ENCODE data around the gene MTHFD1. TPM values are rescaled to one million over a fixed set of nuclear protein-coding genes. Genes with fewer than 3 reads are reported as not detected.

The MTHFD1 gene
- total RNA-seq, 8 experiments from 2014 or later: 13.5 to 132 (median 38.5) TPM

DNA sequence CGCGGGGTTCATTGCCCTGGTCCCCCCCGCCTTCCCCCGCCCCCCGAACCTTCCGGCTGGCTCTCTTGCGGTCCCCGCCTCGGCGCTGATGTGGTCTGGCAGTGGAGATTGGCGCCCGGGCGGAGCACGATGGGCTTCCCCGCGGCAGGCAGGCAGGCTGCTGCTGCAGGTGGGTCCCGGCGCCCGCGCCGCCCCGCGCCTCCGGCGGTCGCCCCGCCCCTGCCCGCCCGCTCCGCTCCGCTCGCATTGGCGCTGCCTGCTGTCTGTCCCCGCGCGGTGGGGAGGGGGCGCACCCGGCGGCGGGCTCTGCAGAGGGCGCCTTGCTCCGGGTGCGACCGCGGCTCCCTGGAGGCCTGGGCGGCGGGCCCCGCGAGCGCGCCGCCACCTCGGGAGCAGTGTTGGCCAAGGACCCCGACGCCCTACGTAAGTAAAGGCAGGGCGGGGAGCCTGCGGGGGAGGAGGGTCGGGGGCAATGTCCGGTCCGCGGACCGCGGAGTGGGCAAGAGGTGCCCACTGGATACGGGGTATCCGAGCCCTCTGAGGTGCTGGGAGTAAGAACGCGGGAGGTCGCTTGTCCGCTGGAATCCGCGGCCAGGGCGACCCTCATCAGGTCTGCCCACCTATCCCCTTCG is 77.2 kb downstream of the MTHFD1 start, which contains the start of gene AKAP5:
AKAP5 (plus strand) TSS at position 309 of the 632 bp plus-strand sequence. CDS start 2,896 bp downstream, outside the sequence.
- peak within 1 kb of the TSS; percentile 51 to 90 (median 79) for H3K4me3 ChIP-seq

DNA sequence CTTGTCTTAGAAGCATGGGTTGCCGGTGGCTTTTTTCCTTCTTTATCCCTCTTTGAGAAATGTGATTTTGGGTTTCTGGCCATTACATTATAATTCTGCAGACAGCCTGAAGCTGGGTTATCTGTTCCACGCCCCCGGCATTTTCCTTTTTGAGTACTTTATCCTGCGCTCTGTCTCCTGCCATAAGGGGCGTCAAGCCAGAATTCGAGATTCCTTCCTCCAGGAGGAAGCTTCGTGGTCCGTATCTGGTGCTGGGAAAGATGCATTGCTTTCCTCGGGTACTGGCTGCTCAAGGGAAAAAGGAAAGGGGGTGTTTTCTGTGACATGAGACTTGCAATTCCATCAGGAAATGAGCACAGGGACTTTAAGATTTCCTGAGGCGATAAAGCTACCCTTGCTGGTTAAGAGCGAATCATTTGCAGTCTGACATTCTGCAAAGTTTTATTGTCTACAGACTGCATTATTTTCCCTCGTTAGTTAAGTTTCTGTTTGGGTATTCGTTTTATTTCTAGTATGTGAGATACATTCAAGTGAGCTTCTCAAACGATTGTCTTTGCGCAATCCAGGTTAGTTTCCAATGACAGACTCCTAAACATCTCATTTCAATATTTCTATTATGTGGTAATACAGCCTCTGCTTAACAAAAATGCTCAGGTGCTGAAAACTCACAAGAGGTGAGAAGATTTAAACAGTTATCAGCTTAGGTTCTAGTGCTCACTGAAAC is 77.8 kb downstream of the MTHFD1 start:
- in situ Hi-C loops (cut with MboI; ENCODE audit: low pct_unique_long_range_greater_than_20kb in 2 of 9, low sequenced_read_pairs in 9 of 9, unreplicated experiment in 9 of 9): no loop called here
- ATAC-seq (replicated peaks in 6 of 8): peak; percentile 19 to 65 (median 37)
- WGBS, 10 experiments: 5 to 42% (median 21%) methylated on average over 1 to 14 of the region's 15 CpGs
- H3K27ac ChIP-seq: no peak overlapping the region
- peak overlapping the region; percentile 51 to 90 (median 79) for H3K4me3 ChIP-seq
- H3K4me1 ChIP-seq (replicated peaks in 1 of 2): peaks cover 5 to 7% of the 10 kb centered on the region in 2 donors

More for the DNA sequence above, 77.2 kb downstream of the MTHFD1 start, which contains the start of gene AKAP5:
- Histone ChIP-seq H3K4me1 (replicated peaks in 1 of 2) (peaks cover 5 to 7% of the 10 kb centered on the region in 2 donors), H3K27ac (peak within 1 kb of the TSS in 1 of 2 donors; percentile 5)
- peak; percentile 73 to 98 (median 98) for ATAC-seq (replicated peaks in 6 of 8)
- 0 to 17% (median 0%) methylated on average over 1 to 7 of the region's 74 CpGs; no CpG with 5 or more reads in 6 of the 10 experiments for WGBS, 10 experiments
- in situ Hi-C loops (cut with MboI; ENCODE audit: low pct_unique_long_range_greater_than_20kb in 2 of 9, low sequenced_read_pairs in 9 of 9, unreplicated experiment in 9 of 9): no loop called here

DNA sequence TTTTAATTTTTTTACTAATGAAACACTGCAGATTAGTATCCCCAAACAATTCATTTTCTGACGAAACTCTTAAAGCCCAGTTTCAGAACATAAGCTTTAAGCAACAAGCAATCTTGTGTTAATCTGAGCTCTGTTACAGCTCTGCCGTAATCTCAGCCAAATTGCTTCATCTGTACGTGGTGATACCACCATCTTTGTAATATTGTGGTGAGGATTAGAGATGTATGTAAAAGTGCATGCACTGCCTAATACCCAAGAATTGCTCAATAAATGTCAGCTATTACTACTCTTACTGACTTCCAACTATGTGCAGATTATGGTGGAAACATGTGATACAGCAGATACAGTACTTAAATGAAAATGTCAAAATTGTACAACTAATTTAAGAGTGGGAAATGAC is 78.9 kb downstream of the MTHFD1 start:
- WGBS, 10 experiments: 57 to 100% (median 94%) methylated on average over 1 to 3 of the region's 3 CpGs; no CpG with 5 or more reads in 3 of the 10 experiments
- Histone ChIP-seq H3K4me3 (no peak overlapping the region), H3K4me1 (replicated peaks in 1 of 2) (peaks cover 5 to 7% of the 10 kb centered on the region in 2 donors), H3K27ac (no peak overlapping the region)
- in situ Hi-C loops (cut with MboI; ENCODE audit: low pct_unique_long_range_greater_than_20kb in 2 of 9, low sequenced_read_pairs in 9 of 9, unreplicated experiment in 9 of 9): no loop called here
- no peak for ATAC-seq (replicated peaks in 6 of 8)

DNA sequence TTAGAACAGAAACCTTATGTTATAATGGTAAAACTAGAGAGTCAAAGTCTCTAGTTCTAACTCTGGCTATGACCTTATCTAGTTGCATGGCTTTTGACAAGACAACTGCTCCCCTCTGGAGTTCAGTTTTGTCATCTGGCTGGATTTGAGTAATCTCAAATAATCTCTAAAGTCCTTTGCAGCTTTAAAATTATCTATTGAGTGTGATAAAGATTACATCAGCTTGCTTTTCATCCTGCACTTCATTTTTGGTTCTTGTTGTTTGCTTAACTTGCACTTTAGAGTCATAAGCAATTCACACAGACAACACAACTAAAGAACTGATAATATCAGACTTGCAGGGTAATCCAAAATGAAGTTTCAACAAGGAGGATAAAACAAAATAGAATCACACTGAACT is 79.4 kb downstream of the MTHFD1 start:
- in situ Hi-C loops (cut with MboI; ENCODE audit: low pct_unique_long_range_greater_than_20kb in 2 of 9, low sequenced_read_pairs in 9 of 9, unreplicated experiment in 9 of 9): no loop called here
- no peak for ATAC-seq (replicated peaks in 6 of 8)
- Histone ChIP-seq H3K27ac (no peak overlapping the region), H3K4me1 (replicated peaks in 1 of 2) (peaks cover 5 to 7% of the 10 kb centered on the region in 2 donors), H3K4me3 (no peak overlapping the region)

DNA sequence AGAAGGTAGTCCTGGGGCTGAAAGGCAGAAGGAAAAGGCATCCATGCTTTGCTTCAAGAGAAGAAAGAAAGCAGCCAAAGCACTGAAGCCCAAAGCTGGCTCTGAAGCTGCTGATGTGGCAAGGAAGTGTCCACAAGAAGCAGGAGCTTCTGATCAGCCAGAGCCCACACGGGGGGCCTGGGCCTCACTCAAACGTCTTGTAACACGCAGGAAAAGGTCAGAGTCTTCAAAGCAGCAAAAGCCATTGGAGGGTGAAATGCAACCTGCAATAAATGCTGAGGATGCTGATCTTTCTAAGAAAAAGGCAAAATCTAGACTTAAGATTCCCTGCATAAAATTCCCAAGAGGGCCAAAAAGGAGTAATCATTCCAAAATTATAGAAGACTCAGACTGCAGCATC is 80.3 kb downstream of the MTHFD1 start:
- WGBS, 10 experiments: 17 to 100% (median 49%) methylated on average over 1 to 3 of the region's 3 CpGs; no CpG with 5 or more reads in 1 of the 10 experiments
- Histone ChIP-seq H3K4me1 (replicated peaks in 1 of 2) (peaks cover 5 to 7% of the 10 kb centered on the region in 2 donors), H3K4me3 (no peak overlapping the region), H3K27ac (no peak overlapping the region)
- no peak for ATAC-seq (replicated peaks in 6 of 8)
- in situ Hi-C loops (cut with MboI; ENCODE audit: low pct_unique_long_range_greater_than_20kb in 2 of 9, low sequenced_read_pairs in 9 of 9, unreplicated experiment in 9 of 9): no loop called here

DNA sequence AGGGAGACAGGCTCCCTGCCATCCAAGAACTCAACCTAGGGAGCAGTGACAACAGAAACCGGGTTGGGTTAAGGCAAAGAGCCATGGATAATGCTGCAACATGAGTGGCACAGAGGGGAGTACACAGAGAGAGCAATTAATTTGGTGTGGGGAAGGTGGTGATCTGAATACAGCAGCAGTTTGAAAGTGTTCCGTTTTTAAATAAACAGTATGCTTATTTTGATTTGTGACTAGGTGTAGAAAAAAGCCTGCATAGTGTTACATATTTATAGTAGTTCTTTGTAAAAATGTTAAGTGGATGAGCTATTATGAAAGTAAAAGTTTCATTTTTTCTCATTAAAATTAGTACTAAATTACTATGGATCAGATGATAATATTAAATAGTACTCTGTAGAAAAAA is 85.9 kb downstream of the MTHFD1 start:
- ATAC-seq (replicated peaks in 6 of 8): peak in 1 of 8 experiments; percentile 33
- in situ Hi-C loops (cut with MboI; ENCODE audit: low pct_unique_long_range_greater_than_20kb in 2 of 9, low sequenced_read_pairs in 9 of 9, unreplicated experiment in 9 of 9): no loop called here
- WGBS, 10 experiments: 0 to 100% (median 67%) methylated on average over 1 to 2 of the region's 2 CpGs; no CpG with 5 or more reads in 1 of the 10 experiments

DNA sequence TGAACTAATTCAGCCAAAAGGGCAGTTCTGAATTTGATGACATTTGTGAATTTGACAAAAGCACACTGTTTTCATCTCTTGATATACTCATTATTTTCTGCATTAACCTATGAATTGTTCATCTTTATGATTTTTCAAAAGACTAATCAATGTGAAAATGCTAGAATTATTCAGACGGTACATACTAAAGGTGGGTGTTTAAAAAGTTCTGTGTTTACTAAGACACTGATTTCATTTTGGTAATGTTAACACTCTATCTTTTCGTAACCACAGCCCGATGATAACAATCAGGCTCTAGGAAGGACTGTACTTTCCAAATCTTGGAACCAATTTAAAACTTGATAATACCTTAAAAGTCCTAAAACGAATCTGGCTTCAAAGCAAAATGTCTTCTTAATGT is 86.5 kb downstream of the MTHFD1 start:
- WGBS, 10 experiments: 40 to 100% (median 86%) methylated on average over 1 to 4 of the region's 4 CpGs
- ATAC-seq (replicated peaks in 6 of 8): no peak
- no peak overlapping the region for H3K4me3 ChIP-seq
- in situ Hi-C loops (cut with MboI; ENCODE audit: low pct_unique_long_range_greater_than_20kb in 2 of 9, low sequenced_read_pairs in 9 of 9, unreplicated experiment in 9 of 9): no loop called here
- no peaks in the 10 kb centered on the region for H3K4me1 ChIP-seq (replicated peaks in 1 of 2)
- H3K27ac ChIP-seq: no peak overlapping the region

More for the DNA sequence above, 85.9 kb downstream of the MTHFD1 start:
- Histone ChIP-seq H3K4me1 (replicated peaks in 1 of 2) (no peaks in the 10 kb centered on the region), H3K27ac (no peak overlapping the region), H3K4me3 (no peak overlapping the region)

DNA sequence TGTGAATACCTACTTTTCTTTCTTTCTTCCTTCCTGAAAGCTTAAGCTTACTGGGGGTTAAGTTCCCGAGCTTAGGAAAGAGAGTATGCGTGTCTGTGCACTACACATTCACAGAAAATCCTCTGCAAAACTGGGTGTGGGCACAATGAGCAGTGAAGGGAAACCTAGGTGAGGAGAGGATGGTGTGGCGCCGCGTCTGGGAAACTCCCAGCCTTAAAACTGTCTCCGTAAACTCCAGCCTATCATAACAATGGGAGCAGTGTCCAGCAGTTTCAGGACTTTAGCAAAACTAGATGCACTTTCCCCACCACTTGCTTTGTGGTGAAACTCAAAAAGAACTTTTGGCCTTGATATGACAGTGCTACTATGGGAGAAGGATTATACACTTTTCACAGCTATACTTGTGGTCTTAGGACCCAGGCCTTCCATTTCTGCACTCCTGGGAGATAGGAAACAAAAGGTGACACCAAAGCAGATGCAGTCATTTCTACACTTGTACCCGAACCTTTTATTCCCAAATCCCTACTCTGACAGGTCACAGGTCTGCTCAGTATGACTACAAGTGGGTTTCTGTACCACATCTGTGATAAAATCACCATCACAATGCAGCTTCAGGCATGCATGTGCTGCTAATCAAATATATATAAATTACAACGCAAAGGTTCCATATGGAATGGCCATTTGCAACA is 87.6 kb downstream of the MTHFD1 start:
- in situ Hi-C loops (cut with MboI; ENCODE audit: low pct_unique_long_range_greater_than_20kb in 2 of 9, low sequenced_read_pairs in 9 of 9, unreplicated experiment in 9 of 9): no loop called here
- 33 to 100% (median 80%) methylated on average over 1 to 8 of the region's 8 CpGs; no CpG with 5 or more reads in 1 of the 10 experiments for WGBS, 10 experiments
- no peak for ATAC-seq (replicated peaks in 6 of 8)
- Histone ChIP-seq H3K4me3 (no peak overlapping the region), H3K27ac (no peak overlapping the region), H3K4me1 (replicated peaks in 1 of 2) (no peaks in the 10 kb centered on the region)

DNA sequence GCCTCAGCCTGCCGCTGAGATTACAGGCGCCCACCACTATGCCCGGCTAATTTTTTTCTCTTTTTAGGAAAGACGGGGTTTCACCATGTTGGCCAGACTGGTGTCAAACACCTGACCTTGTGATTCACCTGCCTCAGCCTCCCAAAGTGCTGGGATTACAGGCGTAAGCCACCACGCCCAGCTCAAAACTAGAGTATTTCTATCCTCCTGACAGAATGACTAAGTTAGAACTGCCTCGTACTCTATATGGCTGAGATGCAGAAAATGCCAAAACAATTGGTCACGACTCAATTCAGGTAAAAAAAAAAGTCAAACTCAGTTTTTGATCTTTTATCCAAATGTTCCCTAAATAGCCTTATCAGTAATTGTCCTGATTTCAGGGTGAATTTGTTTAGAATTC is 88.3 kb downstream of the MTHFD1 start:
- no peaks in the 10 kb centered on the region for H3K4me1 ChIP-seq (replicated peaks in 1 of 2)
- WGBS, 10 experiments: 89 to 100% (median 96%) methylated on average over 4 to 7 of the region's 8 CpGs; no CpG with 5 or more reads in 2 of the 10 experiments
- ATAC-seq (replicated peaks in 6 of 8): no peak
- in situ Hi-C loops (cut with MboI; ENCODE audit: low pct_unique_long_range_greater_than_20kb in 2 of 9, low sequenced_read_pairs in 9 of 9, unreplicated experiment in 9 of 9): no loop called here
- no peak overlapping the region for H3K4me3 ChIP-seq
- H3K27ac ChIP-seq: no peak overlapping the region

DNA sequence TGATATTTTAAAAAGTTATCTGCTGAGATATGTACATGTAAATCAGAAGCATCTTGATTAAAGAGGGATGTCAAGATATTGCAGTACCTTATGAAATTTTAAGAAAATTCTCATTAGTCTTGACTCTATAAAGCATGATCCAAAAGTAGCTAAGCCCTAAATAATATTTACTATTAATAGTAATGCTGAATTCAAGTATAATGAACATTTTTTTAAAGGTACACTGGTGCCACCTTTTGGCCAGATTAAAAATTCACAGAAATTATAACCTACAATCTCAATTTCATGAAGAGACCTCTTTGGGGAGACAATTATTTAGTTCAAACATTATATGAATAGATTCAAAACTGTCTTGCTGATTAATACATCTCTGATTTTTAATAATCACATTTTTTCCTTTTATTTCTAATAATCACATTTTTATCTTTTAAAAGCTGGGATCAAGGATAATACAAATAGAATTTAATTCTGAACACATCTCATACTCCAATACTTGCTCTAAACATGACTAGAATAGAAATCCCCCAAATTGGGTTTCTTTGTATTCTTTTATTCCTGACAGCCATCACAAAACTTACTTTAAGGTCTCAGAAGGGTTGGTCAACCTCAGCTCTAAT is 90.6 kb downstream of the MTHFD1 start:
- no peak for ATAC-seq (replicated peaks in 6 of 8)
- H3K27ac ChIP-seq: no peak overlapping the region
- in situ Hi-C loops (cut with MboI; ENCODE audit: low pct_unique_long_range_greater_than_20kb in 2 of 9, low sequenced_read_pairs in 9 of 9, unreplicated experiment in 9 of 9): no loop called here
- H3K4me1 ChIP-seq (replicated peaks in 1 of 2): no peaks in the 10 kb centered on the region
- H3K4me3 ChIP-seq: no peak overlapping the region

DNA sequence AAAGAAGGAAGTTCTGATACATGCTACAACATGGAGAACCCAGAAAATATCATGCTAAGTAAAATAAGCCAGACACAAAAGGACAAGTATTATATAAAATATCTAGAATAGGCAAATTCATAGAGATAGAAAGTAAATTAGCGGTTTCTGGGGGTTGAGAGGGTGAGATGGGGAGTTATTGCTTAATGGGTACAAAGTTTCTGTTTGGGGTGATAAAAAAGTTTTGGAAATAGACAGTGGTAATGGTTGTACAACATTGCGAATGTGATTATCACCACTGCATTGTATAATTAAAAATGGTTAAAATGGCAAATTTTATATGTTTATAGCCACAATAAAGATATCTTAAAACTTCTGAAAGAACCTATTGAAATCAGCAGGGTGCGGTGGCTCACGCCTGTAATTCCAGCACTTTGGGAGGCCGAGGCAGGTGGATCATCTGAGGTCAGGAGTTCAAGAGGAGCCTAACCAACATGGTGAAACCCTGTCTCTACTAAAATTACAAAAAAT is 100.5 kb downstream of the MTHFD1 start:
- no peak overlapping the region for H3K4me3 ChIP-seq
- 79 to 100% (median 93%) methylated on average over 1 to 5 of the region's 5 CpGs for WGBS, 10 experiments
- in situ Hi-C loops (cut with MboI; ENCODE audit: low pct_unique_long_range_greater_than_20kb in 2 of 9, low sequenced_read_pairs in 9 of 9, unreplicated experiment in 9 of 9): loop anchor here in 1 of 9 experiments (10.0 kb wide), 1 partner anchor 144 kb away; no protein-coding TSS in a partner anchor

DNA sequence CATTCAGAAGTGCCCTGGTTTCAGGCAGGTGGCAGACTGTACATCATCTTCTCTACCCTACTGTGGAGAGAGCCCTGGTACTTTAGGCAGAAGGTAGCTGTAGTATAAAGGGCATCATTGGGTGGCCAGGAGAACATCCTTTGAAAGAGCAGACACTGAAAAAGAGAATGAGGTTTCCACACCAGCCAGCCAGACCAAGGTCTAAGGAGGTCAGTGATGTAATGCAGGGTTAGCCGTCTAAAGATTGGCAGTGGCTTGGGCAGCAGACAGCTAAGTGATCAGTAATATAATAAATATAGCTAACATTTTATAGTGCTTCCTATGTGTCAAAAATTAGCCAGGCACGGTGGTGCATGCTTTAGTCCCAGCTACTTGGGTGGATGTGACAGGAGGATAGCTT is 103.5 kb downstream of the MTHFD1 start:
- in situ Hi-C loops (cut with MboI; ENCODE audit: low pct_unique_long_range_greater_than_20kb in 2 of 9, low sequenced_read_pairs in 9 of 9, unreplicated experiment in 9 of 9): no loop called here
- 80 to 100% (median 93%) methylated on average over 1 to 2 of the region's 2 CpGs; no CpG with 5 or more reads in 3 of the 10 experiments for WGBS, 10 experiments
- no peak overlapping the region for H3K4me3 ChIP-seq
- no peak overlapping the region for H3K27ac ChIP-seq
- H3K4me1 ChIP-seq (replicated peaks in 1 of 2): no peaks in the 10 kb centered on the region
- no peak for ATAC-seq (replicated peaks in 6 of 8)

More for the DNA sequence above, 100.5 kb downstream of the MTHFD1 start:
- H3K27ac ChIP-seq: no peak overlapping the region
- no peaks in the 10 kb centered on the region for H3K4me1 ChIP-seq (replicated peaks in 1 of 2)
- ATAC-seq (replicated peaks in 6 of 8): no peak

All from motor neuron (in vitro differentiated cells).